ENCODE measurements around the gene OR8D2. TPM values are rescaled to one million over a fixed set of nuclear protein-coding genes. Genes with fewer than 3 reads are reported as not detected.

Gene OR8D2
- not detected for polyA plus RNA-seq (2012; ENCODE audit: insufficient read depth, insufficient read length)

DNA sequence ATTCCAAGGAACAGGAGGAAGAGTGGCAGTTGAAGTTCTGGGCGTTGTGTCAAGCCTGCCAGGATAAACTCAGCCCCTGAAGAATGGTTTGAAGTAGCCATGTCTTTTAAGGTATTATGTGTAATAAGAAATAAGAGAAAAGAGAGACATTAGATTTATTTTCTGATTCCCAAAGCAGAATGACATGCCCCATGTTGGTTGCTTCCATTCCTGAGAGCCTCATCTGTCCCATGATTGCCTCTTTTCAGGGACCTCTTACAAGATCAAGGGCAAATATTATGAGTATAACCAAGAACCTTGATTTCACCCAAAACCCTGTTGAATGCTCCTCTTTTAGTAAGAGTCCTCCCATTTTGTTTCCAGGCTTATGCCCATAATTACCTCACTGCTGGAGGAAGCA, at the start of gene OR8D2:
OR8D2 (minus strand) TSS at position 101 of the 400 bp plus-strand sequence; CDS start at position 101, 0 bp downstream.
- DNase-seq (ENCODE audit: low read depth, low spot score) = no peak

DNA sequence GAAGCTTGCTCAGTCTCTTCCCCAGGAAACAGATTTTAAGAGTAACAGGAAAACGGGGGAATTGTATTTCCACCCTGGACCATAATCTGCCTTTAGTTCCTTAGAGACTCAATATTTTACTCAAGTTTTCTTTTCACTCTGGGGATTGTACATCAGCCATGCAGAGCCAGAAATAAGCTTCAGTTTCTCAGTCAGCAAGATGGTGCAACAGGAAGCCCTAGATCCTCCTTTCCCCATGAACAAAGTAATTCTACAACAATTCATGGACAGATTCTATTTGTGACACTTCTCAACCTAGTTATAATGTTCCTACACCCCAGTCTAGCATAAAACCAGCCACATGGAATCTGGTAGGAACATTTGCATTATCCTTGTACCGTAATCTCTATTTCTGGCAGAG, 39.6 kb upstream of the OR8D2 start:
- no peak for DNase-seq (ENCODE audit: low read depth, low spot score)

More for the DNA sequence above, at the start of gene OR8D2:
- H3K4me3 ChIP-seq (ENCODE audit: low read length) = no peak within 1 kb of the TSS

DNA sequence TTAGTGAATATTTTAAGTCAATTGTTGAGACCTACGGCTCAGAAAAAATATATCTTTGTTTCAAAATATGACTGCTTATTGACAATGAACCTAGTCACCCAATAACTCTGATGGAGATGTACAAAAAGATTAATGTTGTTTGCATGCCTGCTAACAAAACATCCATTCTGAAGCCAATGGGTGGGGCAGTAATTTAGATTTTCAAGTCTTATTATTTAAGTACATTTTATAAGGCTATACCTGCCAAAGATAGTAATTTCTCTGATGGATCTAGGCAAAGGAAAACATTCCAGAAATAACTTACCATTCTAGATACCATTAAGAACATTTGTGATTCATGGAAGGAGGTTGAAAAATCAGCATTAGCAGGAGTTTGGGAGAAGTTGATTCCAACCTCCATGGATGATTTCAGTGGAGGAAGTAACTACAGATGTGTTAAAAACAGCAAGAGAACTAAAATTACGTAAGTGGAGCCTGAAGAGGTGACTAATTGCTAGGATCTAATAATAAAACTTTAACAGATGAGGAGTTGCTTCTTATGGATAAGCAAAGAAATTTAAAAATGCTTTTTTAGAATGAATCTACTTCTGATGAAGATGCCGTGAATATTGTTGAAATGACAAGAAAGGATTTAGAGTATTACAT, 26.4 kb upstream of the OR8D2 start:
- H3K4me3 ChIP-seq (ENCODE audit: low read length) = no peak overlapping the region
- no peak for DNase-seq (ENCODE audit: low read depth, low spot score)

More for the DNA sequence above, 39.6 kb upstream of the OR8D2 start:
- H3K4me3 ChIP-seq (ENCODE audit: low read length) = no peak overlapping the region

GRCh38 chr11:124344346-124344745, 24.3 kb upstream of the OR8D2 start:
- no peak overlapping the region for H3K4me3 ChIP-seq (ENCODE audit: low read length)
- no peak for DNase-seq (ENCODE audit: low read depth, low spot score)

DNA sequence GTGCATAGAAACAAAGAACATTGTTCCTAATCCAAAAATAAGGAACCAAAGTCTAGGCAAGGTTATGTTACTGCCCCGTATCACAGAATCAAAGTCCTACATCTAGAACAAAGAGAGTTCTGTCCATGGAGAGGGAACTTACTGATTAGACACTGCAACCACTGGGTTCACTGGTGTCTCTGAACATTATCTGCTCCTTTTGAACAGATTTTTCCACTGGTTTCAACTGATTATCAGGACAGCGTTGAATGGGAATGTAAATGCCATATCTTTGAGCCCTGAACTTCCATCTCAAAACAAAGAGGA, 20.1 kb upstream of the OR8D2 start:
- H3K4me3 ChIP-seq (ENCODE audit: low read length) = no peak overlapping the region
- no peak for DNase-seq (ENCODE audit: low read depth, low spot score)

DNA sequence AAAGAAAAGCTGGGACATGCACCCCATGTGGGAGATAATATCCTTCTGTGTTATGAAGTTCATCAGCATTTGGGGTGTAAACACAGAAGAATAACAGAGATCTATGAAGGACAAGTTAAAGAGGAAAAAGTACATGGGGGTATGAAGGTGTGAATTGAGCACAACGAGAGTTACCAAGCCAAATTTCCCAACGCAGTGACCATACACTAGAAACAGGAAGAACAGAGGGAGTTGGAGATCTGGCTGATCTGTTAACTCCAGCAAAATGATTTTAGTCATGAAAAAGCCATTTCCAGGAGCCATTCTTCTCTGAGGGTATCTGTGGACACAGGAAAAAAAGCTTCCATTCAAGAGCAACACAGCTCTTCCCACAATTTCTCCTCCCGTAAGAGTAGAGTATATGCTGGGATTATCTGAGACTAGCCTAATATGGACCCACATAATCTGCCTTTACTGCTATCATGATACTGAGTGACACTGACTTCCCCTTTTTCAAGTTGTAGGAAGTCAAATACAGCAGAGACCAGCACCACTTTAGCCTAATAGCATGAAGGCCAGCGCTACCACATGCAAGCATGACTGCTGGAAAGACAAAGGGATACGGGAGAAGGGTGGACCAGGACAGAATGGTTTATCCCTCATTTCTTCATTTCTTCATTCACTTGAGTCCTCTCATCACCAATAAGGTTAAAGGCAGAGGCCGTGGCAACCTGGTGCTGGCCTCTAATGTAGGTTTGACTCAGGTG, 19.6 kb upstream of the OR8D2 start:
- H3K4me3 ChIP-seq (ENCODE audit: low read length) = no peak overlapping the region
- DNase-seq (ENCODE audit: low read depth, low spot score) = no peak

GRCh38 chr11:124331873-124332272, 11.9 kb upstream of the OR8D2 start:
- no peak for DNase-seq (ENCODE audit: low read depth, low spot score)
- H3K4me3 ChIP-seq (ENCODE audit: low read length) = no peak overlapping the region

GRCh38 chr11:124329787-124330478, 9.9 kb upstream of the OR8D2 start:
- no peak for DNase-seq (ENCODE audit: low read depth, low spot score)
- no peak overlapping the region for H3K4me3 ChIP-seq (ENCODE audit: low read length)

DNA sequence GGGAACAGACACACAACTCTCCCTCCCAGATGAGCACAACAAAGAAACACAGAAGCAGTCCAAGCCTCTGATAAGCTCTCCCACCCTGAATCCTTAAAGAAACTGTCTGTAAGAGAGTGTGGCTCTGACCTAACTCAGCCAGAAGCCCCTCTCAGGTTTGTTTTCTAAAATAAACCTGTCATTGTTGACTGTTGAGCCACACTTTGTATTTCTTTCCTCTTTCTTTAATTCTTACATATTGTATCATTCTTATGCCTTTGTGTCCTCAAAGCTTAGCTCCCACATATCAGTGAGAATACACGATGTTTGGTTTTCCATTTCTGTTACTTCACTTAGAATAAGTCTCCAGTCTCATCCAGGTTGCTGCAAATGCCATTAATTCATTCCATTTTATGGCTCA, 7.8 kb upstream of the OR8D2 start:
- H3K4me3 ChIP-seq (ENCODE audit: low read length) = no peak overlapping the region
- DNase-seq (ENCODE audit: low read depth, low spot score) = no peak

- no peak overlapping the region for H3K4me3 ChIP-seq (ENCODE audit: low read length)
- no peak for DNase-seq (ENCODE audit: low read depth, low spot score)
Measured at GRCh38 chr11:124322356-124322755, 2.4 kb upstream of the OR8D2 start.

DNA sequence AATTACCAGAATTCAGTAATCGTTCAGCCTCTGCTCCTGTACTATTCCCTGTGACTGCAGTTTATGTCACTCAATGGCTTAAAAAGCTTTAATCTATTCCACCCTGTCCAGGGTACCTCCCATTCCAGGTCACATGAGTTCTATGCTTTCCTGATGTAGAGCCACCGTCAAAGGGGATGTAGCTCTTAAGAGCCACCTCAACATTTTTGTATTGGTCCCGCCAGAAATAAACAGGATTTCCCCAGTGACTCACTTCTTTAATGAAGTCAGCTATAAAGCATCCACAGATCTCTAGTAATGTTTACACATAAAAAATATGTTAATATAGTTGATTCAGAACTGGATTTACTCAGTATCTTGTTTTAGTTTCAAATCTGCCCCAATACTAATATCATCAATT, 4.9 kb downstream of the OR8D2 start:
- no peak overlapping the region for H3K4me3 ChIP-seq (ENCODE audit: low read length)
- no peak for DNase-seq (ENCODE audit: low read depth, low spot score)

DNA sequence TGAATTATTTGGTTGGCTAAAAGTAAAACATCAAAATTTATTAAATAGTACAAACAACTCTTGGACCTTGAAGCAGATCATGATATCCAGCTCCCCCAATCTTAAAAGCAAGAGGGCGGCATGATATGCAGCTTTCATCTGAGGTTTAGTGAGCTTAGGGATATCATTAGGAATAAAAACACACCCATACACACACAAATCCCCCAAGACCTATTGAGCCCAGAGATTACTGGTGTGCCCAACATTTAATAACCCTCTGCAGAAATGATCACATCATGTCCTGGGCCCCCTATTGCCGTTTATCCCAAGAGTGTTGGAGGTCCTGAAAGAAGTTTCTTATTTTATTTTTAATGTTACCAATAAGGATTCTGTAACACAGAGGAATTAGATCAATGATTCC, 6.1 kb downstream of the OR8D2 start, which contains the start of gene OR8D1:
OR8D1 (minus strand) TSS at position 101 of the 400 bp plus-strand sequence. CDS start 3,183 bp downstream, outside the sequence.
- DNase-seq (ENCODE audit: low read depth, low spot score) = no peak
- no peak within 1 kb of the TSS for H3K4me3 ChIP-seq (ENCODE audit: low read length)

DNA sequence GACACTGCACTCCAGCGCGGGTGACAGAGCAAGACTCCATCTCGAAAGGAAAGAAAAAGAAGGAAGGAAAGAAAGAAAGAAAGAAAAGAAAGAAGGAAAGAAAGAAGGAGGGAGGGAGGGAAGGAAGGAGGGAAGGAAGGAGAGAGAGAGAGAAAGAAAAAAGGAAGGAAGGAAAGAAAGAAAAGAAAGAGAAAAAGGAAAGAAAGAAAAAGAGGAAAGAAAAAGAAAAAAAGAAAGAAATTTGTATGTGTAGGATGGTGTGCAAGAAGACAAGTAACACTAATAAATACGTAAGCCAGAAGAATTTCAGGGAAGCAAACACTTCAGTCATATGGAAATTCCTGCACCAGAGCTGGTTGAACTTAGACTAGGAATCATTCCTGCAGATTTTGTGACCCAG, 6.9 kb downstream of the OR8D2 start:
- H3K4me3 ChIP-seq (ENCODE audit: low read length) = no peak overlapping the region
- DNase-seq (ENCODE audit: low read depth, low spot score) = no peak

DNA sequence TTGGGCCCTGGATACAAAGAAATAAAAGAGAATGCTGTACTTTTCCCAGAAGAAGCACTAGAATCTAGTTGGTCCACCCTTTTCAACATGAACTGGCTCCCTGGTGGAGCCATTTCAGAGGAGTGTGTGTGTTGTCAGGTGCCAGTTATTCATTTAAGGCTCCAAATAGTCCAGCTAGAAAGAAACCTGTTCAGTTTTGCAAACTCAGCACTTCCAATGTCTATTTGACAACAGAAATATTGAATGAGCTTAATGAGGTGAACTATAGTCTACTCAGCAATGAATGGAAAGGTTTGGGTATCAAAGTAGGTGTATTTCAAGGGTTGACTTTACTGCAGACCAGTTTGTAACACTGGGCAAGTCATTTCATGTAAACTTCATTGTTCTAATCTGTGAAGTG, 8.3 kb downstream of the OR8D2 start:
- no peak for DNase-seq (ENCODE audit: low read depth, low spot score)
- no peak overlapping the region for H3K4me3 ChIP-seq (ENCODE audit: low read length)

GRCh38 chr11:124311269-124311668, 8.7 kb downstream of the OR8D2 start:
- no peak for DNase-seq (ENCODE audit: low read depth, low spot score)
- no peak overlapping the region for H3K4me3 ChIP-seq (ENCODE audit: low read length)

GRCh38 chr11:124310721-124311120, 9.3 kb downstream of the OR8D2 start:
- DNase-seq (ENCODE audit: low read depth, low spot score) = no peak
- no peak overlapping the region for H3K4me3 ChIP-seq (ENCODE audit: low read length)

DNA sequence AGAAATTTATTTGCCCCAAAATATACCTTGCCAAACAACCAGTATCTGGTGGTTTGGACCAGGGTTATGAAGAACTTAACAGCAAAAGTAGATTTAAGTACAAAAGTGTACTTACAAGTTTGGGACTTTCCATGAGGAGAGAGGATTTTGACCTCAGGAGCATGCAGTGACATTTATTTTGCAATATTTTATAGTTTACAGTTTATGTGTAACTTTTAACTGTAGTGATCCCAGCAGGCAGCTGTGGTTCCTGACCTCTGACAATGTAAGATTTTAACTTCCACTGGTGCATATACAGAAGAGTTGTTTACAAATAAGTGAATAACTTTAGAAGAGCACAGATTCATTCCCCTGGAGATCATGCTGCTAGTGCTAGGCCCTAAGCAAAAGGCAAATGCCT, 12.9 kb downstream of the OR8D2 start:
- H3K4me3 ChIP-seq (ENCODE audit: low read length) = no peak overlapping the region
- no peak for DNase-seq (ENCODE audit: low read depth, low spot score)

- DNase-seq (ENCODE audit: low read depth, low spot score) = no peak
- H3K4me3 ChIP-seq (ENCODE audit: low read length) = no peak overlapping the region
Measured at GRCh38 chr11:124302347-124303125, 17.5 kb downstream of the OR8D2 start.

GRCh38 chr11:124301548-124301947, 18.4 kb downstream of the OR8D2 start:
- no peak for DNase-seq (ENCODE audit: low read depth, low spot score)
- H3K4me3 ChIP-seq (ENCODE audit: low read length) = no peak overlapping the region
